Uterus (tissue), 4 donors: ENCODE measurements around the gene AHR. TPM values are rescaled to one million over a fixed set of nuclear protein-coding genes. Genes with fewer than 3 reads are reported as not detected.

Experiments
- DNase-seq, 2 donors: peaks; one replicate each; pipeline ENCODE4 v3.0.0-alpha.2; 2019 to 2020
- H3K27ac ChIP-seq, 2 donors: fragments of 200-600 bp; sonication (generic); 1 replicate in 1 of 2; 2 replicates in 1 of 2; pipeline ENCODE4 v1.5.1; 2016 to 2018
- H3K27me3 ChIP-seq, 2 donors: fragments of 200-600 bp; sonication (generic); one replicate each; pipeline ENCODE4 v1.5.1; 2018 to 2019; ENCODE audit warnings: control low read depth in 1 of 2
- H3K36me3 ChIP-seq, 2 donors: fragments of 200-600 bp; sonication (generic); one replicate each; pipeline ENCODE4 v1.5.1; 2019; ENCODE audit warnings: control low read depth in 1 of 2
- H3K4me1 ChIP-seq, 2 donors: fragments of 200-600 bp; sonication (generic); one replicate each; pipeline ENCODE4 v1.5.1; 2018 to 2019; ENCODE audit warnings: control low read depth in 1 of 2
- H3K4me3 ChIP-seq, 2 donors: fragments of 200-600 bp; sonication (generic); 1 replicate in 1 of 2; 2 replicates in 1 of 2; pipeline ENCODE4 v1.5.1; 2018 to 2019; ENCODE audit warnings: mild to moderate bottlenecking in 1 of 2
- H3K9me3 ChIP-seq, 2 donors: fragments of 200-600 bp; sonication (generic); one replicate each; pipeline ENCODE4 v1.5.1; 2019; ENCODE audit warnings: control low read depth in 1 of 2
- POLR2A ChIP-seq, 2 donors: fragments of 450-650 bp; IDR thresholded peaks; one replicate each; pipeline ENCODE4 v1.6.1; 2016; ENCODE audit warnings: antibody characterized with exemption in 2 of 2, mild to moderate bottlenecking in 1 of 2, moderate library complexity in 1 of 2
- intact Hi-C: fragments of 100-400 bp; cut with DNase I; formaldehyde crosslinking; loops from one replicate; pipeline ENCODE4 v1.15.1; 2023; ENCODE audit warnings: low total_unique reads
- total RNA-seq, 4 donors: library from RNA; depleted of rRNA in 3 of 4; stranded (reverse); fragments of >200 nt in 3 of 4; gene quantifications; one replicate each; pipeline versions ENCODE4 v1.1.0 to v1.2.4, GENCODE V29; 2014 to 2023
- TF ChIP-seq, protein P1 (sequence below), 4 experiments: fragments of 200-600 bp in 2 of 4; fragments of 450-650 bp in 2 of 4; sonication (generic) in 2 of 4; IDR thresholded peaks; one replicate each; pipeline ENCODE4 v1.5.1; 2016 to 2019; ENCODE audit warnings: antibody characterized with exemption in 4 of 4, mild to moderate bottlenecking in 2 of 4, moderate library complexity in 1 of 4
- donor health status: DM: yes; HTN: yes; CAD: no.

AHR gene
- total RNA-seq, 4 donors from 2014 or later = 43.7 to 160 (median 91.5) TPM

DNA sequence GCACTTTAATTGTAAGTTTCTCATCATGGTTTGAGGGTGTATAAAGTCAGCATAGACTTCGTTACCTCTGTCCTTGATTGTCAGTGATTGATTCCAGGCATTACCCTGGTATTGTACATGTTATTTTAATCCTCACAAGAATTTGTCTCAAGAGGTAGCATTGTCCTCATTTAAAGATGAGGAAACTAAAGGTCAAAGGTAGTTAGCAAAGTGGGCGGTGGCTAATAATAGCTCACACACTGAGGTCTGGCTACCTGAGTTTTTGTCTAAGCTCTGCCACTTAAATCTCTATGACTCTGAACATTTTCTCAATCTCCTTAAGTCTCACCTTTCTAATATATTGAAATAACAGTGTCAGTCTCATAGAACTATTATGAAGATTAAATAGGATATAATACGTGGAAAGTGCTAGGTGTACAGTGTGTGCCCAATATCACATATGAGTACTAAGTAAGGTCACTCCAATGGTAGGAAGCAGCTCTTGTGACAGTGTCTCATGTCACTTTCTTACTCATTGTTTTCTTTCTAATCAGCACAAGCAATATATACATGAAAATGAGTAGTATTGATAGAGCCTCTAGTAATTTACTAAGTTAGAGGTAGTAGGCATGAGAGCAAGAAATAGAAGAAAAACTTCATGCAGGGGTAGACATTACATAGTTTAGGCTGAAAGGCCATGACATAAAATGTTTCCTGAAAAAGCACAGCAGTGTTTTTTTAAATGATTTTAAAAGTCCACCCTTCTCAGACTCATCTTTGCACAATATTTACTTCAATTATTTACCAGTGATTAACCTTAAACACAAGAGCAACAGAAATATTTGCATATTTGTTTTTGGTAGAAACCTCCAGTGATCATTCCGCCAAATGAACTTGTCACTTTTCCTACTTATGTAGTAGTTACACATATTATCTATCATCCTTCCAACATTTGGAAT, 21.0 kb downstream of the AHR start:
- no peak for DNase-seq
- H3K27ac ChIP-seq = no peak overlapping the region
- no peak for TF ChIP-seq POLR2A (IDR thresholded peaks at IDR 0.05)
- TF ChIP-seq, protein P1, sequence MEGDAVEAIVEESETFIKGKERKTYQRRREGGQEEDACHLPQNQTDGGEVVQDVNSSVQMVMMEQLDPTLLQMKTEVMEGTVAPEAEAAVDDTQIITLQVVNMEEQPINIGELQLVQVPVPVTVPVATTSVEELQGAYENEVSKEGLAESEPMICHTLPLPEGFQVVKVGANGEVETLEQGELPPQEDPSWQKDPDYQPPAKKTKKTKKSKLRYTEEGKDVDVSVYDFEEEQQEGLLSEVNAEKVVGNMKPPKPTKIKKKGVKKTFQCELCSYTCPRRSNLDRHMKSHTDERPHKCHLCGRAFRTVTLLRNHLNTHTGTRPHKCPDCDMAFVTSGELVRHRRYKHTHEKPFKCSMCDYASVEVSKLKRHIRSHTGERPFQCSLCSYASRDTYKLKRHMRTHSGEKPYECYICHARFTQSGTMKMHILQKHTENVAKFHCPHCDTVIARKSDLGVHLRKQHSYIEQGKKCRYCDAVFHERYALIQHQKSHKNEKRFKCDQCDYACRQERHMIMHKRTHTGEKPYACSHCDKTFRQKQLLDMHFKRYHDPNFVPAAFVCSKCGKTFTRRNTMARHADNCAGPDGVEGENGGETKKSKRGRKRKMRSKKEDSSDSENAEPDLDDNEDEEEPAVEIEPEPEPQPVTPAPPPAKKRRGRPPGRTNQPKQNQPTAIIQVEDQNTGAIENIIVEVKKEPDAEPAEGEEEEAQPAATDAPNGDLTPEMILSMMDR (IDR thresholded peaks at IDR 0.05) = no peak
- no peaks in the 10 kb centered on the region for H3K9me3 ChIP-seq
- no peaks in the 10 kb centered on the region for H3K4me1 ChIP-seq
- H3K4me3 ChIP-seq = no peak overlapping the region
- intact Hi-C loops = no loop called here
- no peaks in the 10 kb centered on the region for H3K27me3 ChIP-seq
- no peaks in the 10 kb centered on the region for H3K36me3 ChIP-seq

DNA sequence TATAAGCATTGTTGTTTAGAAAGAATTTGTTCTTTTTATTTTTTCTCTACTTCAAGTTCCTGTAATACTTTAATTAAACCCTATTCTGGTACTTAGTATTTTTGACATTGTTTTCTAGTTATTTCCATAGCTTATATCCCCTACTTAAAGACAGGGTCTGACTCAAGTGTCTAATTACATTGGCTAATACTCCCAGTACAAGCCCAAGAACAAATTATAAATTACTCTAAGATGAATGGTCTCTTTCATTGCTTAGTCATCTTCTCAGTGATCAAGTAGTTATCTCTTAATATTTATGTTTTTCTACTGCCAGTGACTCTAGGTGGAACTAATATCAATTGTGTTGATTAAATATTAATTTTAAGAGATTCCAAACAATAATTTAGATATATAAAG, 21.6 kb downstream of the AHR start:
- intact Hi-C loops = no loop called here
- Histone ChIP-seq H3K4me3 (no peak overlapping the region), H3K9me3 (no peaks in the 10 kb centered on the region), H3K27ac (peak overlapping the region in 1 of 2 donors; percentile 47), H3K36me3 (no peaks in the 10 kb centered on the region), H3K27me3 (no peaks in the 10 kb centered on the region), H3K4me1 (no peaks in the 10 kb centered on the region)
- DNase-seq = no peak
- TF ChIP-seq POLR2A (IDR thresholded peaks at IDR 0.05) = no peak
- TF ChIP-seq, protein P1 (IDR thresholded peaks at IDR 0.05) = no peak

DNA sequence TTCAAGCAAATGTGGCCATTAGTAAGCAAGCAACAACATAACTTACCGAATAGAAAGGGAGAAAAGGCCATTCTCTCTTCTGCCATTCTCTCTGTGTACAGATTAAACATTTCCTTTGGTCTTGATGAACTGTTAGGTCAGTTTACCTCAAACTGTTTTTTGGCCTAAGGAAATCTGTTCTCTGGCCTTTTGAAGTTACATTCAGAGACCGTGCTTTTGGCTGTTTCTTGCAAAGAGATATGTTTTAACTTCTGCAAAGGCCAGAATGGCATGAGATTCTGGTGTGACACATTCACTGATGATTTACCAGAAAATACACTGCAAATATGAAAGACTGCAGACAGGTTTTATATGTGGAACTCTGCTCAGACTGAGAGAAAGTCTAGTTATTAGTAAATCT, 22.2 kb downstream of the AHR start:
- Histone ChIP-seq H3K4me1 (no peaks in the 10 kb centered on the region), H3K27me3 (no peaks in the 10 kb centered on the region), H3K9me3 (no peaks in the 10 kb centered on the region), H3K4me3 (no peak overlapping the region), H3K27ac (peak overlapping the region in 1 of 2 donors; percentile 47), H3K36me3 (no peaks in the 10 kb centered on the region)
- no peak for DNase-seq
- intact Hi-C loops = no loop called here
- TF ChIP-seq, protein P1 (IDR thresholded peaks at IDR 0.05) = no peak
- TF ChIP-seq POLR2A (IDR thresholded peaks at IDR 0.05) = no peak

DNA sequence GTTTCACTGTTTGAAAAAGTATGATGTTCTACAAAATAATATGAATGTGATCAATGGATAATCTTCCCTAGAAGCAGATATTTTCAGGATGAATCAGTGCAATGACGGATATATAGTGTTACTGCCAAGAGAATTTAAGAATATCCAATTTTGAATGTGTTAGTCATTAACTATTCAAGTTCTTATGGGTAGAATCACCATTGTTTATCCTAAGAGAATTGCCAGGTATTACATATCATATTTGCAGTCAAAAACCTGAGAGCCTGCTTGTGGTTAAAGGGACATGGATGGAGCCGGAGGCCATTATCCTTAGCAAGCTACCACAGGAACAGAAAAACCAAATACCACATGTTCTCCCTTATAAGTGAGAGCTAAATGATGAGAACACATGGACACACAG, 26.9 kb downstream of the AHR start:
- H3K4me1 ChIP-seq = no peaks in the 10 kb centered on the region
- H3K36me3 ChIP-seq = no peaks in the 10 kb centered on the region
- intact Hi-C loops = no loop called here
- TF ChIP-seq, protein P1 (IDR thresholded peaks at IDR 0.05) = no peak
- no peak for TF ChIP-seq POLR2A (IDR thresholded peaks at IDR 0.05)
- no peaks in the 10 kb centered on the region for H3K9me3 ChIP-seq
- H3K4me3 ChIP-seq = no peak overlapping the region
- no peak overlapping the region for H3K27ac ChIP-seq
- no peak for DNase-seq
- H3K27me3 ChIP-seq = no peaks in the 10 kb centered on the region

DNA sequence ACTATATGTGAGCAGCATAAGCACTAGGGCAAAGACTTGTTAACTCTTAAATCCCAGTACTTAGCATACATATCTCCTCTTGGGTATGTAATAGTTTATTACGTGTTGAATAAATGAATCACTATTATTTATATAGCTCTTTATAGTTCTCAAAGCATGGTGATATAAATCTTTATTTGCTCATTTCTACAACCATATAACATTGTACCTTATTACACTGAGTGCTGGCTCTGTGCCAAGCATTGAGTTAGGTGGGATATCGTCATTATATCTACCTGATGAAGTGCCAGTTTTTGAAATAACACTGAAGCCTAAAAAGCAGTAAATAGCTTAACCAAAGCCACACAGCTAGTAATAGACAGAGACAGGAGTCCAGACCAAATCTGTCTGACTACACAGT, 27.9 kb downstream of the AHR start:
- intact Hi-C loops = no loop called here
- TF ChIP-seq, protein P1 (IDR thresholded peaks at IDR 0.05) = no peak
- no peak for TF ChIP-seq POLR2A (IDR thresholded peaks at IDR 0.05)
- H3K36me3 ChIP-seq = no peaks in the 10 kb centered on the region
- no peaks in the 10 kb centered on the region for H3K9me3 ChIP-seq
- H3K27ac ChIP-seq = no peak overlapping the region
- no peak for DNase-seq
- H3K4me1 ChIP-seq = no peaks in the 10 kb centered on the region
- no peak overlapping the region for H3K4me3 ChIP-seq
- H3K27me3 ChIP-seq = no peaks in the 10 kb centered on the region
